ENCODE data around the gene IPO13. TPM values are rescaled to one million over a fixed set of nuclear protein-coding genes. Genes with fewer than 3 reads are reported as not detected.

The IPO13 gene
- polyA plus RNA-seq, 3 donors, result 10.1 to 20.4 (median 10.6) TPM

GRCh38 chr1:43919906-43920305, 26.8 kb upstream of the IPO13 start:
- no peak overlapping the region for H2AFZ ChIP-seq (ENCODE audit: insufficient read depth, low read depth, low read length, poor library complexity, severe bottlenecking)
- Mint-ChIP-seq H3K27me3 (ENCODE audit: low read depth in 3 of 3) (peaks cover 0 to 3% (median 1%) of the 10 kb centered on the region in 3 donors), H3K4me1 (no peaks in the 10 kb centered on the region), H3K27ac (no peak overlapping the region), H3K36me3 (peaks cover 16 to 19% of the 10 kb centered on the region in 2 donors), H3K9me3 (no peaks in the 10 kb centered on the region), H3K4me3 (no peak overlapping the region)
- H4K20me1 ChIP-seq (ENCODE audit: insufficient read depth, low read length), result no peaks in the 10 kb centered on the region
- no peaks in the 10 kb centered on the region for H3K27me3 ChIP-seq (ENCODE audit: control insufficient read depth in 2 of 2, insufficient read depth in 2 of 2, low read length in 2 of 2)
- TF ChIP-seq CTCF (IDR thresholded peaks at IDR 0.05), result no peak
- no peak overlapping the region for H3K4me2 ChIP-seq (replicated peaks; ENCODE audit: extremely low read depth, low read length, poor library complexity, severe bottlenecking)
- no peak for DNase-seq
- intact Hi-C loops (cut with micrococcal nuclease), result no loop called here
- WGBS (ENCODE audit: insufficient coverage), result 87% methylated on average over 7 of the region's 7 CpGs
- no peak overlapping the region for H3K27ac ChIP-seq (ENCODE audit: low read depth in 1 of 2, low read length in 2 of 2)
- no peaks in the 10 kb centered on the region for H3K79me2 ChIP-seq (ENCODE audit: insufficient read depth, low read length)
- no peak overlapping the region for H3K9ac ChIP-seq (ENCODE audit: insufficient read depth, low read length, poor library complexity, severe bottlenecking)
- H3K4me1 ChIP-seq (ENCODE audit: control insufficient read depth in 1 of 2, insufficient read depth in 2 of 2, low read length in 2 of 2), result no peaks in the 10 kb centered on the region
- H3K4me3 ChIP-seq (replicated peaks in 1 of 3; ENCODE audit: low read depth in 2 of 3, low read length in 3 of 3), result no peak overlapping the region
- no peaks in the 10 kb centered on the region for H3K9me3 ChIP-seq (replicated peaks in 1 of 2; ENCODE audit: control insufficient read depth in 1 of 2, insufficient read depth in 1 of 2, low read length in 2 of 2)
- peaks cover 0 to 3% of the 10 kb centered on the region in 2 donors for H3K36me3 ChIP-seq (replicated peaks in 1 of 2; ENCODE audit: control insufficient read depth in 1 of 2, insufficient read depth in 2 of 2, low read length in 2 of 2)

- H3K4me1 ChIP-seq (ENCODE audit: control insufficient read depth in 1 of 2, insufficient read depth in 2 of 2, low read length in 2 of 2), result no peaks in the 10 kb centered on the region
- 97% methylated on average over 6 of the region's 6 CpGs for WGBS (ENCODE audit: insufficient coverage)
- H2AFZ ChIP-seq (ENCODE audit: insufficient read depth, low read depth, low read length, poor library complexity, severe bottlenecking), result no peak overlapping the region
- peak overlapping the region in 2 of 7 donors; percentile 23 to 25 for H3K27ac Mint-ChIP-seq
- H3K27me3 ChIP-seq (ENCODE audit: control insufficient read depth in 2 of 2, insufficient read depth in 2 of 2, low read length in 2 of 2), result no peaks in the 10 kb centered on the region
- no peaks in the 10 kb centered on the region for H3K4me1 Mint-ChIP-seq
- no peak for DNase-seq
- H3K36me3 ChIP-seq (replicated peaks in 1 of 2; ENCODE audit: control insufficient read depth in 1 of 2, insufficient read depth in 2 of 2, low read length in 2 of 2), result peaks cover 6 to 9% of the 10 kb centered on the region in 2 donors
- no peak overlapping the region for H3K4me3 ChIP-seq (replicated peaks in 1 of 3; ENCODE audit: low read depth in 2 of 3, low read length in 3 of 3)
- no peaks in the 10 kb centered on the region for H3K9me3 ChIP-seq (replicated peaks in 1 of 2; ENCODE audit: control insufficient read depth in 1 of 2, insufficient read depth in 1 of 2, low read length in 2 of 2)
- no peaks in the 10 kb centered on the region for H3K9me3 Mint-ChIP-seq
- H3K9ac ChIP-seq (ENCODE audit: insufficient read depth, low read length, poor library complexity, severe bottlenecking), result no peak overlapping the region
- no peaks in the 10 kb centered on the region for H3K79me2 ChIP-seq (ENCODE audit: insufficient read depth, low read length)
- H3K27ac ChIP-seq (ENCODE audit: low read depth in 1 of 2, low read length in 2 of 2), result no peak overlapping the region
- peaks cover 23 to 28% of the 10 kb centered on the region in 2 donors for H3K36me3 Mint-ChIP-seq
- H3K27me3 Mint-ChIP-seq (ENCODE audit: low read depth in 3 of 3), result peaks cover 0 to 3% (median 1%) of the 10 kb centered on the region in 3 donors
- no peak overlapping the region for H3K4me3 Mint-ChIP-seq
- no peak for TF ChIP-seq CTCF (IDR thresholded peaks at IDR 0.05)
- H3K4me2 ChIP-seq (replicated peaks; ENCODE audit: extremely low read depth, low read length, poor library complexity, severe bottlenecking), result no peak overlapping the region
- intact Hi-C loops (cut with micrococcal nuclease), result no loop called here
- H4K20me1 ChIP-seq (ENCODE audit: insufficient read depth, low read length), result no peaks in the 10 kb centered on the region
Observed at GRCh38 chr1:43921022-43921421, 25.7 kb upstream of the IPO13 start.

All from CD14-positive monocyte (primary cell).